IPS-15b (cell line): ENCODE measurements around the gene DGCR2.
"Not testable (repeated sequence)": the region's sequence is repeated elsewhere in the genome, so short reads cannot be mapped to it uniquely, and the experiment has no call there.

Experiments used
- H3K27me3 ChIP-seq: one replicate; pipeline ENCODE4 v1.6.1; 2013; ENCODE audit warnings: low read length; ENCODE audit not compliant: control insufficient read depth, insufficient read depth
- H3K36me3 ChIP-seq: one replicate; pipeline ENCODE4 v1.6.1; 2013; ENCODE audit warnings: low read length; ENCODE audit not compliant: control insufficient read depth, insufficient read depth
- H3K4me1 ChIP-seq: one replicate; pipeline ENCODE4 v1.6.1; 2013; ENCODE audit warnings: mild to moderate bottlenecking, low read length; ENCODE audit not compliant: control insufficient read depth, insufficient read depth
- H3K4me3 ChIP-seq: one replicate; pipeline ENCODE4 v1.5.1; 2013; ENCODE audit warnings: low read depth, low read length
- H3K9ac ChIP-seq: one replicate; pipeline ENCODE4 v1.6.1; 2013; ENCODE audit warnings: low read depth, mild to moderate bottlenecking, low read length
- H3K9me3 ChIP-seq: one replicate; pipeline ENCODE4 v1.6.1; 2013; ENCODE audit warnings: mild to moderate bottlenecking, low read length; ENCODE audit not compliant: control insufficient read depth, insufficient read depth

The DGCR2 gene

GRCh38 chr22:18994056-18994455 is 128.2 kb downstream of the DGCR2 start:
- no peak overlapping the region for H3K9ac ChIP-seq
- H3K4me3 ChIP-seq, result no peak overlapping the region
- no peaks in the 10 kb centered on the region for H3K27me3 ChIP-seq
- no peaks in the 10 kb centered on the region for H3K9me3 ChIP-seq
- H3K36me3 ChIP-seq, result no peaks in the 10 kb centered on the region
- H3K4me1 ChIP-seq, result no peaks in the 10 kb centered on the region

GRCh38 chr22:18992543-18993198 is 129.5 kb downstream of the DGCR2 start:
- H3K4me3 ChIP-seq, result no peak overlapping the region
- no peaks in the 10 kb centered on the region for H3K9me3 ChIP-seq
- H3K9ac ChIP-seq, result no peak overlapping the region
- no peaks in the 10 kb centered on the region for H3K4me1 ChIP-seq
- H3K36me3 ChIP-seq, result no peaks in the 10 kb centered on the region
- H3K27me3 ChIP-seq, result no peaks in the 10 kb centered on the region

DNA sequence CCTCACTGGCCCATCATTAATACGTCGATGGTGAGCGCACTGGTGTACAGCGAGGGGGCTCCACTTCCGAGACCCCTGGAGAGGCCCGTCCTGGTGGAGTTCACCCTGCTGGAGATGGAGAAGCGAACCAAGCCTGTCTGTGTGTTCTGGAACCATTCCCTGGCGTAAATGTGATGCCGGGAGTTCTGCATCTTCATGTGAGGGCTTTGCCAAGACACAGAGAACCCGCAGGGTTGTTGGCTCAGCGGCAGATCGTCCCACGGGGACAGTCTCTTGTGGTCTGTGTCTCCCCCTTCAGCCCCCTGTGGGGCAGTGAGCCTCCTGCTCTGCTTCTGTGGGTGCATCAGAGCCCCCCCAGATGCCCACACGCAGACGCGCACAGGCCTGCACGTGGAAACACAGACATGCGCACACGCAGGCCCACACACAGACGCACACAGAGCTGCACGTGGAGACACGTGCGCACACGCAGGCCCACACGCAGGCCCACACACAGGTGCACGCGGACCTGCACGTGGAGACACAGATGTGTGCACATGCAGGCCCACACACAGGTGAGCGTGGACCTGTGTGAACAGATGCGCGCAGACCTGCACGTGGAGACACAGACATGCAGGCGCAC is 130.3 kb downstream of the DGCR2 start:
- Histone ChIP-seq H3K4me3 (no peak overlapping the region), H3K27me3 (no peaks in the 10 kb centered on the region), H3K9me3 (no peaks in the 10 kb centered on the region), H3K9ac (no peak overlapping the region), H3K4me1 (no peaks in the 10 kb centered on the region), H3K36me3 (no peaks in the 10 kb centered on the region)

DNA sequence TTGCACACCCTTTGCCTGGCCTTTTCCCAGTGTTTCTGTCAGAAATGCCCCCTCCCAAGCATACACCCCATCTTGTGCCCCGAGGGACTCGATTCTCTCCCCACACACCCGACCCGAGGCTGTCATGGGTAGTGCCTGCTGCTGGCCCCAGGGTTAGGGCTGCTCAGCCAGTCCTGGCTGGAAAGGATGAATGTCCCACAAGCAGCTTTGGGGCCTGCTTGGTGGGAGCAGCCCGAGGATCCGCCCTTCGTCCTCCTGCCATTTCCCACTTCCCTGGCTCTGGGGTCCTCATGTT is 131.1 kb downstream of the DGCR2 start:
- Histone ChIP-seq H3K27me3 (no peaks in the 10 kb centered on the region), H3K9ac (no peak overlapping the region), H3K9me3 (no peaks in the 10 kb centered on the region), H3K4me1 (no peaks in the 10 kb centered on the region), H3K36me3 (no peaks in the 10 kb centered on the region), H3K4me3 (no peak overlapping the region)

- H3K27me3 ChIP-seq, result no peaks in the 10 kb centered on the region
- no peak overlapping the region for H3K4me3 ChIP-seq
Observed at GRCh38 chr22:18990355-18991137, 131.7 kb downstream of the DGCR2 start.

DNA sequence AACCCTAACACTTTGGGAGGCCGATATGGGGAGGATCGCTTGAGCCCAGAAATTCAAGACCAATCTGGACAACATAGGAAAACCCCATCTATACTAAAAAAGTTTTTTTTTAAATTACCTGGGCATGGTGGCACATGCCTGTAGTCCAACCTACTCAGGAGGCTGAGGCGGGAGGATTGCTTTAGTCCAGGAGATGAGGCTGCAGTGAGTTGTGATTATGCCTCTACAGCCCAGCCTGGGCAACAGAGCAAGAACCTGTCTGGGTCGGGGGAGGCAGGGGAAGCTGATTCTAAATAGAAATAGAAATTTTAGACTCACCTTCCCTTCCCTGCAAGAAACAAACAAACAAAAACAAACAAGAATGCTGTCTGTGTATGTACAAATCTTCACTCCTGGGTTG is 133.3 kb downstream of the DGCR2 start:
- no peaks in the 10 kb centered on the region for H3K36me3 ChIP-seq
- H3K4me3 ChIP-seq, result no peak overlapping the region
- no peak overlapping the region for H3K9ac ChIP-seq
- no peaks in the 10 kb centered on the region for H3K9me3 ChIP-seq
- no peaks in the 10 kb centered on the region for H3K4me1 ChIP-seq
- no peaks in the 10 kb centered on the region for H3K27me3 ChIP-seq

More at GRCh38 chr22:18990355-18991137, 131.7 kb downstream of the DGCR2 start:
- Histone ChIP-seq H3K36me3 (no peaks in the 10 kb centered on the region), H3K4me1 (no peaks in the 10 kb centered on the region), H3K9me3 (no peaks in the 10 kb centered on the region), H3K9ac (no peak overlapping the region)

GRCh38 chr22:18987765-18988164 is 134.4 kb downstream of the DGCR2 start:
- no peaks in the 10 kb centered on the region for H3K27me3 ChIP-seq
- no peaks in the 10 kb centered on the region for H3K36me3 ChIP-seq
- H3K4me3 ChIP-seq, result no peak overlapping the region
- no peaks in the 10 kb centered on the region for H3K9me3 ChIP-seq
- H3K9ac ChIP-seq, result no peak overlapping the region
- no peaks in the 10 kb centered on the region for H3K4me1 ChIP-seq

DNA sequence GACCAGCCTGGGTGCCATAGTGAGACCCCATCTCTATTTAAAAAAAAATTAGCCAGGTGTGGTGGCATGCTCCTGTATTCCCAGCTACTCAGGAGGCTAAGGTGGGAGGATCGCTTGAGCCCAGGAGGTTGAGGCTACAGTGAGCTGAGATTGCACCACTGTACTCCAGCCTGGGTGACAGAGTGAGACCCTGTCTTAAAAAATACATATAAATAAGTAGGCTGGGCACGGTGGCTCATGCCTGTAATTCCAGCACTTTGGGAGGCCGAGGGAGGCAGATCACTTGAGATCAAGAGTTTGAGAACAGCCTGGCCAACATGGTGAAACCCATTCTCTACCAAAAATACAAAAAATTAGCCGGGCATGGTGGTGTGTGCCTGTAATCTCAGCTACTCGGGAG is 135.1 kb downstream of the DGCR2 start:
- not testable (repeated sequence) for H3K9ac ChIP-seq, H3K36me3 ChIP-seq, H3K27me3 ChIP-seq, H3K4me1 ChIP-seq, H3K9me3 ChIP-seq, H3K4me3 ChIP-seq
